Breast epithelium (tissue), 3 donors: Measurements from ENCODE around the gene POC1A.

Experiments used
- CTCF ChIP-seq, 3 donors: fragments of 450-650 bp; IDR thresholded peaks; one replicate each; pipeline ENCODE4 v1.5.1; 2016 to 2017; ENCODE audit warnings: antibody characterized with exemption in 3 of 3, mild to moderate bottlenecking in 3 of 3, moderate library complexity in 3 of 3
- POLR2A ChIP-seq: fragments of 450-650 bp; IDR thresholded peaks from one replicate; pipeline ENCODE4 v1.6.1; 2016; ENCODE audit warnings: antibody characterized with exemption, mild to moderate bottlenecking, moderate library complexity
- POLR2AphosphoS5 ChIP-seq, 3 donors: sonication (generic); formaldehyde crosslinking; IDR thresholded peaks; one replicate each; pipeline ENCODE4 v1.6.1; 2017; ENCODE audit warnings: antibody characterized with exemption in 3 of 3

GRCh38 chr3:52196977-52197376 lies 42.8 kb upstream of the POC1A start:
- TF ChIP-seq CTCF (IDR thresholded peaks at IDR 0.05) (no peak), POLR2A (no peak), POLR2AphosphoS5 (IDR thresholded peaks at IDR 0.05) (no peak)
